Inflammatory macrophage treated with lipopolysaccharide for 1 hour (primary cell): Measurements from ENCODE around the gene EIF4A2.
"Not testable (repeated sequence)": the region's sequence is repeated elsewhere in the genome, so short reads cannot be mapped to it uniquely, and the experiment has no call there.

Source experiments
- DNase-seq, 2 donors: peaks; one replicate each; pipeline ENCODE4 v3.0.0-alpha.2; 2020 to 2022

The EIF4A2 gene

DNA sequence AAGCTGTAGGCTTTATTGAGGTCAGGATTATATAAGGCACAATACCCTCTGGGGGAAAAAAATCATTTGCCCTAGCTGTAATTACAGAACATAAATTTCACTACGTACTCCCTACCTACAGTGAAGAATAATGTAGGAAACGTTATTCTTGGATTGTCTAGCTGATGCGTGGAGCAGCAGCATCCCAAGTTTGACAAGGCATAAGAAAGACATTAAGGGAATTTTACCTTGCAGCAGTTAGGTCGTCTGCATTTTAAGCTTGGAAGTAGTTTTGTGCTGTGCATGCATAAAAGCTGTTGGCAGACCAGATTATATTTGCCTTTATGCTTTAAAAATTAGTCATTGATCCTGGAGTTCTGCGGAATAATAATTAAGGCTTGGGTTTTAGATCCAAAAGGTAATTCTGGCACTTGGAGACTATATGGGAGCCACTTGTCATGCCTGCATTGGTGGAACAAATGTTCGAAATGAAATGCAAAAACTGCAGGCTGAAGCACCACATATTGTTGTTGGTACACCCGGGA lies 2.2 kb downstream of the EIF4A2 start:
- DNase-seq = no peak

DNA sequence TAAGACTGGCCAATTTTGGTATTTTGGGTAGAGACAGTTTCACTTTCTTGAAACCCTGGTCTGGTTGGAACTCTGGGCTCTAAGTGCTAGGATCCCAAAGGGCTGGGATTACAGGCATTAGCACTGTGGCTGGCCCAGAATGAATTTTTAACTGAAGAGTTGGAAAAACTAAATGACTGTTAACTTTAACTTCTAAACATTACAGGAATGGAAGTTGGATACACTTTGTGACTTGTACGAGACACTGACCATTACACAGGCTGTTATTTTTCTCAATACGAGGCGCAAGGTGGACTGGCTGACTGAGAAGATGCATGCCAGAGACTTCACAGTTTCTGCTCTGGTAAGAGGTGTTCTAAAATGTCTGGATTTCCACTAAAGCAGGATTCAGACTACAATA lies 3.5 kb downstream of the EIF4A2 start:
- DNase-seq = no peak

DNA sequence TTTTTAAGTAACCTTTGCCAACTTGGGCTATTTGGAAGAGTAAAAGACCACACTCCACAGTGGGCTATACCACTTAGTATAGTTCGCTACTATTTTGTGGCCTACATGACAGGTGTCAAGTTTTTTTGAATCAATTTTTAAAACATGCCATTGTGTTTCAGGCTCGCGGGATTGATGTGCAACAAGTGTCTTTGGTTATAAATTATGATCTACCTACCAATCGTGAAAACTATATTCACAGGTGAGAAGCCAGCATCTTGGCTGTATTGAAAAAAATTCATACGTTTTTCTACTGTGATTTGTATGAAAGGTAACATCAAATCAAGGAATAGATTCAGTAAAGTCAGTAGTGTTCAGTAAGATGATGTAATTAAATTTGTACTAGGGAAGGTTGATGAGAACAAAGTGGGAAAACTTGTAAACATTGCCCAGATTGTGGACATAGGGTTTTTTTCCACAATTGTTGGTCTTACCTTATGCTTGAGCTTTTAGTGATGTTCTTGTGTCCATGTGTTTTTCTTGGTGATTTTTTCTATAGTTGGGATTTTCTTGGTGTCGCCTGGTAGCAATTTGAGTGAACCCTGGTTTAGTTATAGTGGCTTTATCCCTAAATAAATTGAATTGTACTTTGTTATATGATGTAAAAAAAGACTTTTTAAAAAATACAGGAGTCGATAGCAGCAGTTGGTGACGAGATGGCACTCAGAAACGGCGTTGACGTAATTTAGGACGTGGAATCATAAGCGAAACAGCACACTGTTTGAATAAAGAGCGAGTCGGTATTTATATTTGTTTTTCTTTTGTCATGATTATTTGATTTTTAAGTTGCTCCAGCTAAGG lies 4.5 kb downstream of the EIF4A2 start:
- no peak for DNase-seq

DNA sequence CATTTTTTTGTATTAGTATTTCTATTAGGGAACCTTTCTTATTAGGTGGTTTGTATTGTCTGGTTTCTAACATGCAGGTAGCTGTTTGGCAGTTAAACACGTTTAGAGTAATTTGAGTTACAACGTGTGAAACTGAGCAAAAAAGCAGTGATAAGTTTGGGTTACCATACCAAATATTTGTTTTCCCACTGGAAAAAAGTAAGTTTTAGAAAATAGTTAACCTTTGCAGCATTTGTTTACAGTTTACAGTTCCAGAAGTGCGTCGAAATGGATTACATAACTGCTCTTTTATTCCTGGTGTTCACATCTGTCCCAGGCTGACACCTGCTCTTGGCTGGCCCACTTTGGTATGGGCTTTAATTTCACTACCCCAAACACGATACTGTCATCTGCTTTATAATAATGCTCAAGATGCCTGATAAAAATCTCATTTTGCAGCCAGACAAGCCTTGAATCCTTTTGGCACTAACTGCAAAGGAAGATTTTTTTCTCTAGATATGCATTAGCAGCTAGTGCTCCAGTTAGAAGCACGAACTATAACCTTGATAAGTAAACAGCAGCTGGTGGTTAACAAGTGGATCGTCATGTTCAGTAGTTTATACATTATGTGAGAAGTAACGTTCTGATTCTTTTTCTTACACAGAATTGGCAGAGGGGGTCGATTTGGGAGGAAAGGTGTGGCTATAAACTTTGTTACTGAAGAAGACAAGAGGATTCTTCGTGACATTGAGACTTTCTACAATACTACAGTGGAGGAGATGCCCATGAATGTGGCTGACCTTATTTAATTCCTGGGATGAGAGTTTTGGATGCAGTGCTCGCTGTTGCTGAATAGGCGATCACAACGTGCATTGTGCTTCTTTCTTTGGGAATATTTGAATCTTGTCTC lies 5.3 kb downstream of the EIF4A2 start:
- DNase-seq = no peak

DNA sequence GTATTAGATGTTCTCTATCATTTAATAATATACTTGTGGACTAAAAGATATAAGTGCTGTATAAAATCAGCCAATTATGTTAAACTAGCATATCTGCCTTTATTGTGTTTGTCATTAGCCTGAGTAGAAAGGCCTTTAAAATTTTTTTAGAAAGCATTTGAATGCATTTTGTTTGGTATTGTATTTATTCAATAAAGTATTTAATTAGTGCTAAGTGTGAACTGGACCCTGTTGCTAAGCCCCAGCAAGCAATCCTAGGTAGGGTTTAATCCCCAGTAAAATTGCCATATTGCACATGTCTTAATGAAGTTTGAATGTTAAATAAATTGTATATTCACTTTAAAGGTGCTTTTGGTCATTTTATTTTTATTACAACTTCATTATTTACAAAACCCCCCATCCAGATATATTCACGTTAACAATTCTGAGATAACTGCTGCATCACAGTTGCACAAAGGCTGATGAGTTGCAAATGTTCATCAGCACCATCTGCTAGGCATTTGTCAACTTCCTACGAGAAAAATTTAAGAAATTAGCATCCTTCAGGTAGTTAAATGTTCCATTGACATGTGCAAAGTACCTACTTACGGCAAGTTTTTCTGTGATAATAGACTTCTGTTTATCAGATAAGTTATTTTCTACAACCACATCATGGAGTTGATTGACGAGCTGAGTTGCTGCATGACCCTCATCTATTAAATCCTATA lies 6.3 kb downstream of the EIF4A2 start:
- DNase-seq = no peak

DNA sequence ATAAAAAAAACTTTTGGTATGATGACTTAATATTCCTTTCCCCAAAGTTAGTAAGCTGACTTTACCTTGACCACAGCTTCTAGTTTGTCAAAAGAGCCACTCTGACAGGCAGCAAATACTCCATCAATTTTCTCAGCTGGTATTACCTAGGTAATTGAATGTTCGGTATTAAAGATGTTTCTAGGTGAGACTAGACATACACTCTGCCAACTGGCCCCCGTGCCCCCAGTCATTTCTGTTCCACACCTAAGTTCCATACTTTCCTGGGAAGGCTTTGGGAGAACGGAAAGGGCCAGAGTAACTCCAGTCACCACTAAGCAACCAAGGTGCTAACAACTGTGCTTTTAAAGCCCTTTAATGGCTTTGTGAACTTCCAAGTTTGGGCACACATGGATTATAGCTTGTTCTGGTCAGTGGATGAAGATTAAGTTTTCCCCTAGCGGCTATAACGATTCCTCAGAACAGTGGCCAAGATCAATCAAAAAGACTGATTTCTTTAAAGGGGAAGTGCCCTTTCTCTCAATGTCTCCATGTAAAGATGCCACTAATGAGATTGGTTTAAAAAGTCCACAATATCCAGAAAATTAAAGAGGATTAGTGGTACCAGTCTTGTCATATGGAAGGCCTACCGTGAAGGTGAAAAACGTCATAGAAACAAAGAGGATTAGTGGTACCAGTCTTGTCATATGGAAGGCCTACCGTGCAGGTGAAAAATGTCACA lies 7.0 kb downstream of the EIF4A2 start:
- no peak for DNase-seq

DNA sequence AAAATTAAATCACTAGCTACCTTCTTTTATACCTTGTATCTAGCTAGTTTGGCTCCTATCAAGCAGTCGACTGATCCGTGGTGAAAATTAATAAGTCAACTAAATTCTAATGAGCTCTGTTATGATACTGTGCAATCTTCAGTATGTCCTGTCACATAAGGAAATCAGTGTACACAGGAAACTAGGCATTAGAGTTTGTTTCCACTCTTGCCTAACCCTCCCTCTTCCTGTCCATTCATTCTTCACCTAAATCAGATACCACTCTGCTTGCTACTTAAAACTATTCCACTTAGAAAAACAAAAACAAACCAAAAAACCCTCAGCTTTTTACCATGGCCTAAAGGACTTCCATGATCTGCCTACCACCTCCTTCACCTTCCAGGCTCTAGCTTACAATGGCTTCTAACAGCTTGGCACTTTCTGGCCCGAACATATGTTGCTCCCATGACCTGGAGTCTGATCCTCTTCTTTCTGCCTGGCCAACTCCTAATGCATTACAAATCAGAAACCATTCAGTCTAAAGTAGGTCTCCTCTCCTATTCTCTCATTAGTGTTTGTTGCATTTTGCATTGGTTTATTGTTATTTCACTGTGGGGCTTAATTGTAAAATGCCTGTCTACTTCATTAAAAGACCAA lies 15.0 kb downstream of the EIF4A2 start:
- no peak for DNase-seq

DNA sequence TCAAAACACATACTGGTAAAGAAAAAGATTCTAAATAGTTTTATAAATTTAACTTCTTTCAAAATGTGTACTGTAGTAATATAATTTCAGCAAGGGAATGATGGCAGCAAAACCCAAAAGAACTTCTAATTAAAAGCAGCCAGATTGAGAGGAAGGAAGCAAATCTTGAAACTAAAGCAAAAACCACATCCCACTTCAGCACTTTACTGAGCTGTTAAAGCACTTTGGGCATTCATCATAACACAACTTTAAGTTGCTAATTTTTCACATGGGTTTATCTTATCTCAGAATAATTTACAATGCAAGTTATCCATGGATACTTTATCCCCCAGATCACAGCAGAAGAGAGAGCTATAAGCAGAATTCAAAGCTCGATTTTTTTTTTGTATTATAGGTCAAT lies 16.9 kb downstream of the EIF4A2 start:
- no peak for DNase-seq

DNA sequence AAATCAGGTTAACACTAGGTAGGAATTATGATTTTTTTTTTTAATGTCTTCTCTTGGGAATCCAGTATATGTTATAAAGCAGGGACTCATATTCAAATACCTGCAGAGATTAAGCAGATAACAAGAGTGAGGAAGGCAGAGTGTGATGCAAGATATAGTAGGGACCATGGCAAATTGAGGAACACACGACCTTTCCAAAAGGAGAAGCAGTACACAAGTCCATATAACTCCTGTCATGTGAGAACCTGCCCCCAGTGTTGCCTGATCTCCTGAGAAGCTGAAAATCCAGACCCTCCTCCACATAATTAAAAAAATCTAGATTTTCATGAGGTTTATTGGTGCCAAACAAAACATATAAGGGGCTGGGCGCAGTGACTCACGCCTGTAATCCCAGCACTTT lies 19.3 kb downstream of the EIF4A2 start:
- no peak for DNase-seq

DNA sequence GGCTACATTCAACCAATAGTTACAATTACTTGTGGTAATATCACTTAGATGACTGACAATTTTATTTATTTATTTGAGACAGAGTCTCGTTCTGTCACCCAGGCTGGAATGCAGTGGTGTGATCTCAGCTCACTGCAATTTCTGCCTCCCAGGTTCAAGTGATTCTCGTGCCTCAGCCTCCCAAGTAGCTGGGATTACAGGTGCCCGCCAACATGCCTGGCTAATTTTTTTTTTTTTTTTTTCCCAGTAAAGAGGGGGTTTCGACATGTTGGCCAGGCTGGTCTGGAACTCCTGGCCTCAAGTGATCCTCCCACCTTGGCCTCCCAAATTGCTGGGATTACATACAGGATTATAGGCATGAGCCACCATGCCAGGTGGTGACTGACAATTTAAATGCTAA lies 20.1 kb downstream of the EIF4A2 start:
- DNase-seq = not testable (repeated sequence)

DNA sequence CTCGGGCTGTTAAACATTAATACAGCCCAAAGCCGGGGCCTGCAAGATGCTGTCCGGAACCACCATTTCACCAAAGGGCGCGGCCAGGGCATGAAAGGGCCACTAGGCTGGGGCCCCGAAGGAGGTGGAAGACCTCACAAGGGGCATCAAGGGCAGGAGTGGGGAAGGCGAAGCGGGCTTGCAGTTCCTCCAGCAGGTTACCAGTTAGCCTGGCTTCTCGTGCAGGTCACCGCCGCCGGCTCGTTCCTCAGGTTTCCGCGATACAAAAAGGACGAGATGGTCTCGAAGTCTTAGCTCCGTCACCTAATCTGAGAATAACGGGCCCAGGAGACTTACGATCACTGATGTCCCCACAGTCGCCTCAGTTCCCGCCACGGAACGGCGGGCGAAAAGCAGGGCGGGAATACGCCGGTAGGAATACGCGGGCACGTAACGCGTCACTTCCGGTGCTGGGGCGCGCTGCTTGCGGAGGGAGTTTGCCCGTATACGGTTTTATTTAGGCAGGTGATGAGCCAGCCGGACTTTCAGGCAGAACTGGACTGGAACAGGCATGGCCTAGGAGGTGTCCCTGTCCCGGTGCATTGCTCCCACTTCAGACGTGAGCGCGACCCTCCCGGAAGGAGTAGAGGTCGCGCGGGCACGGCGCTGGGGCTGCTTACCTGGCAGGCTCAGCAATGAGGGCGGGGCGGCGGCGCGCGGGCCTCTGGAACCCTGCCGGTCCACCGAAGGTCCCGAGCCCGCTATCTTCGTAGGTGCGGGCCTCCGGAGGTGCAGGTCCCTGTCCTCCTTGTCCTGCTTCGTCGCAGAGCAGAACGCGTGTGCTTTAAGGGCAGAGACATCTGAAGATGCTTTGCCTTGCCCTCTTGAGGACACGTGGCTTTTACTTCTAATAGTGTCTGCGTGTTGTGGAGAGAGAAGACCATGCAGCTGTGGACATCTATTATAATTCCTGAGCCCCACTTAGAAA lies 23.0 kb downstream of the EIF4A2 start, which contains the start of gene RFC4:
Gene RFC4, minus strand, starts transcription at position 394 of the 967 bp plus-strand sequence. CDS start 1,769 bp downstream, outside the sequence.
- peak; percentile 72 to 86 for DNase-seq

DNA sequence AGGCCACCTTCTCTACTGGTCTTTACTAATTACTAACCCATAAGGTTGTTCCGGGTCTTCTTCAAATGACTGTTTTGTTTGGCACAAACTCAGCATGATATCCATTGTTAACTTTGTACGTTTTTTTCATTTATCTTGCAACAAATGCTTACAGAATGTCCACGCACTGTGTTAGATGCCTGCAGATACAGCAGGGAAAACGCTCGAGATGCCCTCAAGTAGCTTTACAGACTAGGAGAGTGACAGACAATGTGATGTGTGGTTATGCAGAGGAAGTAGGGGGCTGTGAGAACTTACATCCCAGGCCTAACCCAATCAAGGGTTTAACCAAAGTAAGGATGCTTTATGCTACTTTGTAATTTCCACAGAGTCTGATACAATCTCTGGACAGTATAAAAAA lies 23.9 kb downstream of the EIF4A2 start:
- DNase-seq = no peak

DNA sequence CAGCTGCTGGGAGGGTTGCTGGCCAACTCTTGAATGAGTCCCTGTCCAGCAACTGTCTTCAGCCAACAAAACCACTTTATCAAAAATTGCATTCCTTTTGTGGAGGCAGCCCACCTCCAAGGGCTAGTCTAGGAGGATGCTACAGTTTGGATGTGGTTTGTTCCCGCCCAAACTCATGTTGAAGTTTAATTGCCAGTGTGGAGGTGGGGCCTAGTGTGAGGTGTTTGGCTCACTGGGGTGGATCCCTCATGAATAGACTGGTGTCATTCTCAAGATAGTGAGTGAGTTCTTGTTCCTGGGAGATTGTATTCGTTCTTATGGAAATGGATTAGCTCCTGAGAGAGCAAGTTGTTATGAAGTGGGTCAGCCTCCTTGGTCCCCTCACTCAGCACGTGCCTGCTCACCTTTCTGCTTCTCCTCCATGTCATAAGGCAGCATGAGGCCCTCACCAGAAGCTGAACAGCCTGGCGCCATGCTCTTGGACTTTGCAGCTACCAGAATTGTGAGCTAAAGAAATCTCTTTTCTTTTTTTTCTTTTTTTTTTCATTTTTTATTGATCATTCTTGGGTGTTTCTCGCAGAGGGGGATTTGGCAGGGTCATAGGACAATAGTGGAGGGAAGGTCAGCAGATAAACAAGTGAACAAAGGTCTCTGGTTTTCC lies 27.1 kb downstream of the EIF4A2 start:
- no peak for DNase-seq

DNA sequence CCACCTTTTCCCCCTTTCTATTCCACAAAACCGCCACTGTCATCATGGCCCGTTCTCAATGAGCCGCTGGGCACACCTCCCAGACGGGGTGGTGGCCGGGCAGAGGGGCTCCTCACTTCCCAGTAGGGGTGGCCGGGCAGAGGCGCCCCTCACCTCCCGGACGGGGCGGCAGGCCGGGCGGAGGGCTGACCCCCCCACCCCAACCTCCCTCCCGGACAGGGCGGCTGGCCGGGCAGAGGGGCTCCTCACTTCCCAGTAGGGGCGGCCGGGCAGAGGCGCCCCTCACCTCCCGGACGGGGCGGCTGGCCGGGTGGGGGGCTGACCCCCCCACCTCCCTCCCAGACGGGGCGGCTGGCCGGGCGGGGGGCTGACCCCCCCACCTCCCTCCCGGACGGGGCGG lies 27.9 kb downstream of the EIF4A2 start:
- DNase-seq = not testable (repeated sequence)

DNA sequence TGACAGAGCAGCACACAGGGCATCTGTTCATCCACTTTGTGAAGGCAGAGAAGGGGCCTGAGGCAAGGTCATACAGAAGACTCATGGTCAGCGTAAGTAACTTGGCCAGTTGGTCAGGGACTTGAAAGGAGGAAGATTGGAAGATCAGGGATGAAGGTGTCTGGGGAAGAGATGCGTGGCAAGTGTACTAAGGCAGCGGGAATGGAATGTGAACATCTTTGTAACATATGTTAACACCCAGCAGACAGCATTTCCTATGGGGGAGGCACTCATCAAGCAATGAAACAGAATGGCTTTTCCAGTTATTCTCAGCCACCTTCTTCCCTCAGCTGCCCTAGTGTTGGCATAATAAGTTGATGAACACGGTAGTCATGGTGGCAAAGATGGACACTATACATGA lies 30.7 kb downstream of the EIF4A2 start:
- DNase-seq = no peak

DNA sequence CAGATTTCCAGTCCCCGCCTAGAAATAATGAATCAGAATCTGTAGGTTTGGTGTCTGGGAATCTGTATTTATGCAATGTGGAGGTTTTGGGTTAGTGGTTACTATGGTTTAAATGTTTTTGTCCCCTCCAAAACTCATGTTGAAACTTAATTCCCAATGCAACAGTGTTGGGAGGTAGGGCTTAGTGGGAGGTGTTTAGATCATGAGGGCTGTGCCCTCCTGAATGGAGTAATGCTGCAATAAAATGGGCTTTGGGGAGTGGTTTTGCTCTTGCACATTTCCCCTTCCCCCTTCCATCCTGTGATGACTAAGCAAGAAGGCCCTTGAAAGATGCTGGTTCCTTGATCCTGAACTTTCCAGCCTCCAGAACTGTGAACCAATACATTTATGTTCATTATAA lies 32.1 kb downstream of the EIF4A2 start:
- peak; percentile 70 to 86 for DNase-seq

DNA sequence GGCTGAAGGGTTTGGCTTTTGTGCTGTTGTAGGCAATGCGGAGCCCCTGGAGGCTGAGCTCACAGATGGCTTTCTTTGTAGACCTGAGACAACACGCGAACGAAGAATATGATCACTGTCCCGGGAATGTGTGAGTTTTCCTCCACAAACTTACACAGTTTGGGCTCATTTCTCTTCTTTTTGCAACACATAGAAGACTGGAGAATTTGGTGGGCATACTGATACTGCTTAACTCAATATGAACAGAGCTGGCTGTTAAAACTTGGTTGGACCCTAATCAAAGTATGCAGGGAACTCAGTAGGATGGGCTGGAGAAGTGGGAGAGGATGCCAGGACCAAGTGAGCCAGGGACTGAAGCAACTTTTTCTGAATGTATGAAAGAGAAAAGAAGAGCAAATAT lies 35.1 kb downstream of the EIF4A2 start:
- DNase-seq = no peak

DNA sequence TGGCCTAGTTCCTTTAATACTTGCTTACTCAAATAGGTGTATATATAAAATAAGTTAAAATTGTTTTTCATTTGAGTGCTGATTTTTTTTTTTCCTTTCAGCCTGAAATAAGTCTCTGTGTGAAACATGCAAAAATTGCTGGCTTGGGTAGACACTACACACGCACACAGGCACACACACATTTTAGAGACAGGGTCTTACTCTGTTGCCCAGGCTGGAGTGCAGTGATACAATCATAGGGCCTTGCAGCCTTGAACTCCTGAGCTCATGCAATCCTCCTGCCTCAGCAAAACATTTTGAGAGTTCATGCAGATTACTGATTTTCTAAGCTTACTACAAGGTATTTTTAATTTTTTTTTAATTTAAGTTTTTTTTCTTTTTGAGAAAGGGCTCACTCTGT lies 35.6 kb downstream of the EIF4A2 start:
- no peak for DNase-seq

DNA sequence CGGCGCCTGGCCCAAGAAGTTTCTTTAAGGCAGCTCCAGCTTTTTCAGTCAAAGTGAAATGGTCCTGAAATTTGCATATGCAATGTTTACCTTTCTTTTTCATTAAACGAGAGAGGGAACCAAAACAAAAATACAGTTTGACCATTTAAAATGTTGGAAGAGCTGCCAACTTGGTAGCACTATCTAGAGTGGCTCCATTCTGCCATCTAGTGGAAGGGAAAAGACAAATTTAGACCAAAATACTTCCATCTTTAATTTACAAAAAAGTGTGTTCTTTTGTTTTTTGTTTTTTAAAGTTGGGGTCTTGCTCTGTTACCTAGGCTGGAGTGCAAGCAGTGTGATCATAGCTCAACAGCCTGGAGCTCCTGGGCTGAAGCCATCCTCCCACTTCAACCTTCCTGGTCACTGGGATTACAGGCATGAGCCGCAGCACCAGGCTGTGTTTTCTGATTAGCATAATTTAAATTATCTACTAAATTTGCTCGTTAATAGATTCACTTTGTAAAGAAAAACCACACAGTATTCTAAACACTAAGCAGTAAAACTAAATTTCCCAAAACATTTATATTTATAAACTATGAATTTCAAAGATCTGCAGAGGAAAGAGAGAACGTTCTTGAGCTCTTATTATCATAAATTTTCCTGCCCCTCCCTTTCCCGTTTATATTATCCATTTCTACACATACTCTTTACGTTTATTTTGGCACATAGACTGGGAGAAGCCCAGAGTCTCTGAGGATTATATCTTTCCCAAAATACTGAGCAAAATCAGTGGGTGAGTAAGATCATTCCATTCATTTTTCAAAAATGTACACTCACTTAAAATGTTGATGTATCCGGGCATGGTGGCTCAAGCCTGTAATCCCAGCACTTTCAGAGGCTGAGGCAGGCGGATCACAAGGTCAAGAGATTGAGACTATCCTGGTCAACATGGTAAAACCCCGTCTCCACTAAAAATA lies 38.3 kb downstream of the EIF4A2 start:
- DNase-seq = peak; percentile 38 to 81
